HG02642 (cell line): ENCODE data around the gene ACSM6.
A peak's percentile ranks its signal among the peaks of the same experiment; 100 is the strongest.
"Not testable (repeated sequence)": the region's sequence is repeated elsewhere in the genome, so short reads cannot be mapped to it uniquely, and the experiment has no call there.

Experiments
- ATAC-seq: cut with Tn5 transposase; IDR thresholded peaks from one replicate; pipeline ENCODE4 v1.9.1; 2021; ENCODE audit warnings: mild to moderate bottlenecking; ENCODE audit not compliant: unreplicated experiment, poor library complexity

ACSM6 gene

DNA sequence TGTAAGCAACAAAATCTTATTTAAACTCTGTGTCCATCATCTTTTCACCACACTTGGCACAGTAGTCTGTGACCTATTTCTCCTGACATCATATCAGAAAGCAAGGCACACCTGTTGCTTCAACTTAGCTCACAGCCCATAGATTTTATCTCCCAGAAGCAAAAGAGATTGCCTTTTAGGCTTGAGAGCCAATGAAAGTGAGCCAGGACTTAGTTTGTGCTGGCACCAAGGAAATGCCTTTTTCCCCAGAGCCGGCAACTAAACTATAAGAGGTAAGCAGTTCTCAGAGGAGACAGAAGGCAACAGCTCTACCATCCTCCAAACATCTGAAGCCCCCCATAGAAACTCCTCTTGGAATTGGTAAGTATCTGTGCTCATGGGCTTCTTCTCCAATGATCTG, at the start of gene ACSM6:
TSS of gene ACSM6 (plus strand) at position 295 of the 400 bp plus-strand sequence. CDS start 248 bp downstream, outside the sequence.
- no peak for ATAC-seq

- no peak for ATAC-seq
These were observed 25.3 kb upstream of the ACSM6 start for GRCh38 chr10:95168694-95169093.

DNA sequence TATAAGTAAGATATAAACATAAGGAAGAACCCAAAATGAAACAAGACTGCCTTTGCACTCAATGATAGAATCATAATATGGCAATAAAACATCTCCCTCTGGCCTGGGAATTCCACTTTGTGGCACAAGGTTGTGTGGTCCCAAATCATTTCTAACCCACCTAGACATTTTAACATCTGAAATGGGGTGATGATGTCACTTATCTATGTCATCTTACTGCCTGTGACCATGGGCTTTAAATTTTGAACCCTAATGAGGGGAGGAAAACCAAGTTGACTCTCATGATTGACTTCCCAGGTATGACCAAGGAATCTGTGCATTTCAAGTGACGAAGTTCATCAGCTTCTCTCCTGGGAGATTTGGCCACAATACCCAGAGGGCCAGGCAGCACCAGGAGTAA, 24.5 kb upstream of the ACSM6 start:
- ATAC-seq: no peak

DNA sequence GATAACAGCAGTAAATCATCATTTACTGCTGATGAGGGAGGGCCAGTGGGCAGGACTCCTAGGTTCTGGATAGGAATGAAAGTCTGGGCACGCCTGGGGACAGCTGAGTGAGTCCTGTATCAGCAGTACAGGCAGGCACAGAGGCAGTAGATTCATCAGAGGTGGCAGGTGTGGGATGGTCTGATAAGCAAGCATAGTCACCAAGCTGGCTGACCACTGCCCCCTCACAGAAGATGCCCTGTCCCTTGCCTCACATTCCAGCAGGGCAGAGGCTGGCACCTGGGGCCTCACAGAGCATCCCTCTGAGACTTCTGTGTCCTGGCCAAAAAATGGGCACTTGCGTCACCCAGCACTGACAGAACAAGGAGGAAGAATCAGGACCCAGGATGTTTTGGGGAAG, 23.2 kb upstream of the ACSM6 start:
- ATAC-seq: no peak

DNA sequence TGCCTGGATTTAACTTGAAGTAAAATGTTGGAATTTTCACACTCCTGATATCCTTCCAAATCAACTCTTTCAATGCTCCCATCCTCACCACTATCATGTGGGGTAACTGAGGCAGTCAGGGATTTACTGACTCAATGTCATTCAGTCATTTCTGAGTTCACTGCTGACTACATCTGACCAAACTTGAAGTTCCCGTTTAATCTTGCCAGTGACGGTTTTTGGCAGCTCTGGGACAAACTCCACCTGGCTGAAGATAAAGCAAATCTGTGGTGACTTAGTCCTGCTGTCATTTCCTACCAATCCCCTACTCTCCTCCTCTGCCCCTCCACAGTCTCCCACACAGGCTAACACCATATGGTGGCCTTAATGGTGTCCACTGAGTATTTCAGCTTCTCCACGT, 22.7 kb upstream of the ACSM6 start:
- ATAC-seq: no peak

GRCh38 chr10:95172851-95173250, 21.2 kb upstream of the ACSM6 start:
- ATAC-seq: no peak

DNA sequence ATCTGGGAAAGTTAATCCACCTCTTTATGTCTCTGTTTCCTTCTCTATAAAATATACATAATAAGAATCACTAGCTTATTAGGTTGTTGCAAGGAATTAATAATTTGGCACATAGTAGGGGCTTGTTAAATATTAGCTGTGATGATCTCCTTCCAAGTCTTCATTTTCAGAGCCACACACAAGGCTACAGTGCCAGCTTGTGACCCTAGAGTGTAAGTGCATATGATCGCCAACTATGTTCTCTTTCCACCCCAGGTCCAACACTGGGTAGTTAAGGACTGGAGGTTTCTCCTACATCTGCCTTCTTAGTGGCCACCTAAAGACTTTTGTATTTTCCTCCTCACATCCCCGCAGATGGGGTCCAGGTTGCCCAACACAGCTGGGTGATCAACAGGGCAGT, 17.9 kb upstream of the ACSM6 start:
- ATAC-seq: no peak

DNA sequence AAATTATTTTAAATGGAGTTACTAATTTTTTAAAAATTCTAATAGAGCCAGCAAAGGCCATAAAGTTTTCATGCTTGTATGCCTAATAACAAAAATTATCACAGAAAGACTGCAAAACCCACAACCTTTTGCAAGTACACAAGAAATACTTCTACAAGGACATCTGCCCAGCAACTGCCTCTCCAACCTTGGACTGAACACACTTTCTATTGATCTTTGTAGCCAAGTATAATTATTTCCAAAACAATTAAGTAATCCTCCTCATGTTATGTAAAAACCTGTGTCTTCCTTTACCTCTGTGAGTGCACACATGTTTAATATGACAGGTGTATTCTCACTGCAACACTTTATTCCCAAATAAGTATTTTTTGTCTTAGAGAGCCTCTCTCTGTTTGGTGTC, 16.6 kb upstream of the ACSM6 start:
- no peak for ATAC-seq

DNA sequence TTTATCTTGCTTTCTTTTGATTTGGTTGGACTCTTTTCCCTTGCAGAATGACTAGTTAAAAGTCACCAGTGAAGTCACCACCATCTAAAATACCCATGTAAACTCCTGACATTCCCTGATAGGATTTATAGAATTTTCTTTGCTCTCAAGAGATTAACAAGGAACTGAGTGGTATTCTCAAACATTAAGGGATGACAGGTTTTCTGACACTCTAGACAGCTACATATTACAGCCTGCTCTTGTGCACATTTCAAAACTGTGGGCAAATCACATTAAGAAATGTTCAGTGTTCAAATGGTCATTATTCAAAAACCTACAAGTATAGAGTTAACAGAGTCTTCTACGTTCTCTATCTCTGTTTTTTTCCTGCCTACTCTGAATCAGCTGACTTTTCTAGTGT, 15.8 kb upstream of the ACSM6 start:
- no peak for ATAC-seq

GRCh38 chr10:95178797-95179196, 15.2 kb upstream of the ACSM6 start:
- ATAC-seq: no peak

DNA sequence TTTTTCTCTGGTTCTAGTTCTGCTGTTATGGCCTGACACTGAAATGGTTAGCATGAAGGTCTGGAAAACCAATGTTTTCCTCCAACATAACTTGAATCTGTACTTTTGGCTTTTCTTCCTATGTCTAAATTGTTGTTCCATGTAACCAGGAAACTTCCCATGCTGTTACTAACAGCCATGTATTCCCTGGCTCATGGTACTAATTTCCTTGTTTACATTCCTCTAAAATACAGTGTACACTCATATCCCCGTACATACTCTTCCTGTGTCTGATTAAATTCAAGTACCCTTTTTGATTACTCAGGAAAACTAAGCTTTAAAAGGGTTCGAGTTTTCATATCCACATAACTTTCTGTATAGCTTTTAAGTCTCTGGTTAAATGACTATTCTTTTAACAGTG, 12.3 kb upstream of the ACSM6 start:
- ATAC-seq: no peak

GRCh38 chr10:95183271-95184230, 10.5 kb upstream of the ACSM6 start:
- peak; percentile 98 for ATAC-seq

DNA sequence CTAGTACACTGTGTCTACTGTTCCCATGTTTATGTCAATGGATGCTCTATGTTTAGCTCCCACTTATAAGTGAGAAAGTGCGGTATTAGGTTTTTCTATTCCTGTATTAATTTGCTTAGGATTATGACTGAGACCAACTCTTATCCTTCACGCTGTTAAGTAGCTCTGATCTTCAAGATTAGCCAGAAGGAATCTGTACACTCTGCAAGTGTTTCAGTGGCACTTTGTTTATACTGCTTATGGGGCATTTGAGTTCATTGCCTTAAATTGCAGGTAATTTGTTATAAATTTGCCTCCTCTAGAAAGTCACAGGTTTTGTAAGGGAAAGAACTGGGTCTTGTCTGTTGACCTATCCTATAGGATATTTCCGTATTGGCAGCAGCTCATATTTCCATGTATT, 6.4 kb upstream of the ACSM6 start:
- no peak for ATAC-seq

DNA sequence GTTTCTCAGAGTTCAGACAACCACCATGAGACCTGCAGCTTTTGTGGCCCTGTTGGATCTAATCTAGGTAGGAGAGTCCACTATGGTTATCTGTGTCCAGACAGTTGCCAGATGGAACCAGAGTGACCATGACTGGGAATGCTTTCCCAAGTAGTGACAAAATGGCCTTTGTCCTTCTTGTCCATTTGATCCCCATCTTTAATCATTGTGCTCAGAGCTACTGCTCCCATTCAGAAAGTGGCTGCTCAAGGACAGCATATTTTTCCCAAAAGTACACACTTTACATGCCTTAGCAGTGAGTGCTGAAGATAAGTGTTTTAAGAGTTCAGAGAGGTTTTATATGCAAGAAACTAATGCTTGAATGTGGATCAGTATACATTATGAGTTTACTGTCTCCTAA, 5.4 kb upstream of the ACSM6 start:
- no peak for ATAC-seq

- ATAC-seq: no peak
These were observed 2.0 kb downstream of the ACSM6 start for GRCh38 chr10:95196046-95196445.

DNA sequence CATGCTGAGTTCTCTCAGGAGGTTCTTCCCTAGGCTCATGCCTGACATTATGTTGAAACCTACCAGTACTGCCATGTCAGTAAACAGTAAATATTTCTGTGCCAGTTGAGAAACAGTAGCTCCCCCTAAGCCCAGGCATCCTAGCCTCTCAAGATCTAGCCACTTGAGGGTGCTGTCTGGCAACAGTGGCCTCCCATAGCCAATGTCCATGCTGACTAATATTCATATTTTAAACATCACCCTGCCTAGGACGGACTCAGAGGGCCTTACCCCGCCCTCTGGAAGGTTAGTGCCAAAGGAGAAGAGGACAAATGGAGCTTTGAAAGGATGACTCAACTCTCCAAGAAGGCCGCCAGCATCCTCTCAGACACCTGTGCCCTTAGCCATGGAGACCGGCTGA, 7.7 kb downstream of the ACSM6 start:
- no peak for ATAC-seq

- not testable (repeated sequence) for ATAC-seq
These were observed 8.8 kb downstream of the ACSM6 start for GRCh38 chr10:95202865-95203264.

DNA sequence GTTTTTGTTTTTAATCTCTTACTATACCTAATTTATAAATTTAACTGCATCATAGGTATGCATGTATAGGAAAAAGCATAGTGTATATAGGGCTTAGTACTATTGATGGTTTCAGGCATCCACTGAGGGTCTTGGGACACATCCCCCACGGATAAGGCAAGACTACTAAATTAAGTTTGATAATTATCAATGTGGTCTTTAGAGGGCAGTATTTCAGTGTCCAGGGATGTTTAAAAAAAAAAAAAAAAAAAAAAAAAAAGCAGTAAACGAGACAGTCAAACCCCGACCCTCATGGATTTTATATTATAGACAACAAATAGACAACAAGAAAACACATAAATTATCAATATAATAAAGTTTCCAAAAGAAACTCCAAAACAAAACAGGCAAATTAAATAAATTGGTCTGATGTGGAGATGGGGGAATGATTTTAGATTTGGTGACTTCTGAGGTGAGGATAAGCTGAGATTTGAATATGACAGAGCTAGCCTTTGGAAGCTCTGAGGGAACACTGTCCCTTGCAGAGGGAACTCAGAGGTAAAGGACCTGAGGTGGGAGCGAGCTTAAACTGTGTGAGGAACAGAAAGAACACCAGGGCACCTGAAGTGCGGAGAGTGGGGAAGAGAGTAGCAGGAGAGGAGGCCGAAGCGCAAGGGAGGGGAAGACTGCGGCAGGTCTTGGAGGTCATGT, 14.8 kb downstream of the ACSM6 start:
- ATAC-seq: no peak

DNA sequence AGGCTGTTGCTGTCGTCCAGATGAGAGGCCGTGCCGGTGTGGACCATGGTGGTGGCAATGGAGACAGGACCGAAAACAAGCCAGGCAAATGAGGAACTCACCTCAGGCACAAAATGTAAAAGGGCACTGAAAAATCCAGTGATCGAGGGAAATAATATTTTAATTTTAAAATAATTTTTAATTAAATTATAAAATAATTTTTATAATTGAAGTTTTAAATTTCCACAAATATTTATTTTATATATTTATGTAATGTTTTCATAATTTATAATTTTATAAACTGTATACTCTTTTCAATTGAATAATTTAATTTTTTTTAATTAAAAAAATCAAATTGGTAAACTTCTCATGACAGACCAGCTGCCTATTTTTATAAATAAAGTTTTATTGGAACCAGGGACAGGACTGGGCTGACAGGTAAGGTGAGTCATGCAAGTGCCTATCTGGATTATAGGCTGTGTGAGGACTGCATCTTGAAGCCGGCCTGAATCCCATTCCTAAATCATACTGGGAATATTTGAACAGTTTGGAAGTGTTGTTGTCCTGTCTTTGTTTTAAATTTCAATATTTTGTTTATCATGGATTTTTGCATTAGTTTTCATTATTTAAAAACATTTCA, 15.6 kb downstream of the ACSM6 start:
- no peak for ATAC-seq

DNA sequence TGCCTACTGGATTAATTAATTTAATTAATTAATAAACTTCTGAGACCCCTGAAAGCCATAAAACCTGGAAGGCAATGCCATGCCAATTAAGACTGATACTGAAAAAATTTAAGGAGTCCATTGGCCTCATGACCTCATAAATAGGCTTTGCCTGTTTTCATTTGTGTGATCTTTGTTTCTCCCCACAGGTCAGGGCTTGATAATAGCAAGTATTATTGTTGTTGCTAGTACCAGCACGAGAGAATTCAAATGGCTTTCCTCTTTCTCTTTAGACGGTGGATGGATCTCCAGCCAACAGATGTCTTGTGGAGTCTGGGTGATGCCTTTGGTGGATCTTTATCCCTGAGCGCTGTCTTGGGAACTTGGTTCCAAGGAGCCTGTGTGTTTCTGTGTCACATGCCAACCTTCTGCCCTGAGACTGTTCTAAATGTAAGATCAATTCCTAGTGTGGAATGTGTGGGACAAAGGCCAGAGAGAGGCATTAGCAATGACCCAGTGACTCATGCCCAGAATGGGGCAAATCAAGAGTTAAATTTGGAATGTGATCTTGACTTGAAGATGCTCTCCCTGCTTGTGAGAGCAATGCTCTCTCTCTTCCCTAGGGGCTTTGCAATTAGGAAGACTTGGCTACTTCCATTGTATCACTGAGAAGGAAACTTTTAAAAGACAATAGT, 17.7 kb downstream of the ACSM6 start:
- ATAC-seq: no peak

DNA sequence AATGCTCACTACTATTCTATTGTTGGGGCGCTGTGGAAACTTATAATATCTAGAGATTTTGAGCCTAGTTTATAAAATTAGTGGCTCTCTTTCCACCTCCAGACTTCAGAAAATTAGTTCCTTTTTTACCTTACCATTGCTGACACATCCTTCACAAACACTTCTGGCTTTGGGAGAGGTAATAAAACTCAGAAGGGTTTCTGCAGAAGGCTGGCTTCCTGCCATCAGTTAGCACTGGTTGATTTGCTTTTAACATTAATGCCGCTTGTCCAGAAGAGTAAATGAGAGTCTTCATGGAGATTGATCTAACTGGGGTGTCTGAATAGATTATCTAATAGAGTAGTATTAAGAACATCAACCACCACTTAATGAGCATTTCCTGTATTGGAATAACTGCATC, 20.3 kb downstream of the ACSM6 start:
- no peak for ATAC-seq
